ENCODE data around the gene TMEM130.

DNA sequence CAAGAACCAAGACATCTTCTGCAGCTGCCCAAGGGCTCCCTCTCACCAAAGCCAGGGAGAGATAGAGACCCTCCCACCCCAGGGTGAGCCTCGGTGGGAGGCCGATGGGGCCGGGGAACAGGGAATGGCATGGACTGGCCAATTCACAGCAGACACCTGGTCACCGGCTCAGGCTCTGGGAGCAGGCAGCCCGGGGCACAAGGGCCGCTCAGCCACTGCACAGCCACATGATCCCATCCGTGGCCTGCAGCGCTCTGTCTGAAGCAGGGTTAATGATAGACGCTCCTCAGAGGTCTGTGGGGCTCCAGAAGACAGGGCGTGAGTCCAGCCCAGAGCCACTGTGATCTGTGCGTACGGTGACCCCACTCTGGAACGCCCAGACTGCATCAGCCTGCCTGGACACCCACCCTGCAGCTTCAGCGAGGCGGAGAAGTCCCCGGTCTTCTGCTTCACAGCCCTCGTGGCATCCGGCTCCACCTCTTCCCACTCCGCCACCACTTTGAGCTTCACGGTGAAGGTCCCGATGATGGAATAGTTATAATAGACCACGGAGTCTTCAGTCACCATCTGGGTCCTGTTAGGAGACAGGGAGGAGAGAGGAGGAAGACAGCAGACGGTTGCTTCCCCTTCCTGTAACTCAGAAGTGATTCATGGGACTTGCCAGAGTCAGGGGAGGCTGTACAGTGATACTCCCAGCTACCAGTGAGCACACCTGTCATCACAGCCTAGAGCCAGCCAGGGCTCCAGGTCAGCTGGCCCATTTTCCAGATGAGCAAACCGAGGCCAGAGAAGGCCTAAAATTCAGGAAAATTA, 14.0 kb downstream of the TMEM130 start:
- TF ChIP-seq EP300 (conservative IDR thresholded peaks at IDR 0.05; ENCODE audit: poor library complexity, severe bottlenecking), result no peak
- TF ChIP-seq EZH2 (IDR thresholded peaks at IDR 0.05; ENCODE audit: borderline replicate concordance, insufficient read depth, low read length, poor library complexity, severe bottlenecking), result no peak
- TF ChIP-seq, protein P1, sequence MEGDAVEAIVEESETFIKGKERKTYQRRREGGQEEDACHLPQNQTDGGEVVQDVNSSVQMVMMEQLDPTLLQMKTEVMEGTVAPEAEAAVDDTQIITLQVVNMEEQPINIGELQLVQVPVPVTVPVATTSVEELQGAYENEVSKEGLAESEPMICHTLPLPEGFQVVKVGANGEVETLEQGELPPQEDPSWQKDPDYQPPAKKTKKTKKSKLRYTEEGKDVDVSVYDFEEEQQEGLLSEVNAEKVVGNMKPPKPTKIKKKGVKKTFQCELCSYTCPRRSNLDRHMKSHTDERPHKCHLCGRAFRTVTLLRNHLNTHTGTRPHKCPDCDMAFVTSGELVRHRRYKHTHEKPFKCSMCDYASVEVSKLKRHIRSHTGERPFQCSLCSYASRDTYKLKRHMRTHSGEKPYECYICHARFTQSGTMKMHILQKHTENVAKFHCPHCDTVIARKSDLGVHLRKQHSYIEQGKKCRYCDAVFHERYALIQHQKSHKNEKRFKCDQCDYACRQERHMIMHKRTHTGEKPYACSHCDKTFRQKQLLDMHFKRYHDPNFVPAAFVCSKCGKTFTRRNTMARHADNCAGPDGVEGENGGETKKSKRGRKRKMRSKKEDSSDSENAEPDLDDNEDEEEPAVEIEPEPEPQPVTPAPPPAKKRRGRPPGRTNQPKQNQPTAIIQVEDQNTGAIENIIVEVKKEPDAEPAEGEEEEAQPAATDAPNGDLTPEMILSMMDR (IDR thresholded peaks at IDR 0.05; ENCODE audit: poor library complexity, severe bottlenecking), result no peak
- TF ChIP-seq TAF1 (IDR thresholded peaks at IDR 0.05; ENCODE audit: low read depth), result no peak
- TF ChIP-seq RAD21 (conservative IDR thresholded peaks at IDR 0.05), result no peak
- no peak for TF ChIP-seq REST (IDR thresholded peaks at IDR 0.05; ENCODE audit: borderline replicate concordance)
- TF ChIP-seq MXI1 (conservative IDR thresholded peaks at IDR 0.05; ENCODE audit: poor library complexity, severe bottlenecking), result no peak

All from neural cell (in vitro differentiated cells).